ENCODE results near the gene DOK5. TPM values are rescaled to one million over a fixed set of nuclear protein-coding genes. Genes with fewer than 3 reads are reported as not detected.

Gene DOK5
- total and polyA plus RNA-seq, 10 of the 15 experiments (the other 5 are each of a cell fraction or from before 2014, with no cell fraction given) = 0.03 TPM; not detected in 9

DNA sequence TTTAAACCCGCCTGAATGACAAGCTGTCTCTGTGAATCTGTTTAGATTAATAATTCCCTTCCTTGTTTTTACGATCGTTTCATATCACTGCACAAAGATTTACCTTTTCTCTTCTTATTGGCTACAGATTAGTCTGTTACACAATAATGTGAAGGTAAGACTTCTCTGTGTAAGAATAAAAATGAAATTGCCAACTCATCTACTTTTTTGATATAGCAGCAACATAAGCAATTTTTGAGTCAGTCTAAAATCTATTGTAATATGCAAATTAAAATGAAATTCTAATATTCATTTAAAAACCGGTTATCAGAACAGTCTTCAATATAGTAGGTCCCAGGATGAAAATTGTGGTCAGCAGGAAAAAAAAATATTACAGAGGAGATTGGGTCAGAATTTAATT is 155.2 kb downstream of the DOK5 start:
- DNase-seq (ENCODE audit: low read depth, low spot score) (no peak), FAIRE-seq (no peak), ATAC-seq (no peak)
- ChIA-PET SMC1A (ENCODE audit: uncharacterized antibody, unreplicated experiment) (no interaction called here), RAD21 (ENCODE audit: unreplicated experiment) (no interaction called here), CTCF (no interaction called here), POLR2A (no interaction called here)
- Histone ChIP-seq H3K27me3 (replicated peaks in 1 of 2; ENCODE audit: control insufficient read depth in 2 of 2, insufficient read depth in 2 of 2, low read length in 1 of 2) (peaks cover 3 to 5% of the 10 kb centered on the region in 2 experiments; a peak in 3 of 4 replicates), H3K9ac (ENCODE audit: control insufficient read depth, insufficient read depth, low read length) (no peak overlapping the region), H2AFZ (ENCODE audit: control insufficient read depth, low read depth, low read length) (no peak overlapping the region), H4K20me1 (ENCODE audit: control insufficient read depth, insufficient read depth) (no peaks in the 10 kb centered on the region), H3K9me3 (replicated peaks; ENCODE audit: control insufficient read depth, insufficient read depth, low read length) (no peaks in the 10 kb centered on the region; the same call in 2 of the 3 replicates), H3K4me2 (ENCODE audit: control insufficient read depth, insufficient read depth) (no peak overlapping the region), H3K27ac (ENCODE audit: control insufficient read depth, insufficient read depth) (no peak overlapping the region), H3K79me2 (ENCODE audit: control insufficient read depth, insufficient read depth, low read length) (no peaks in the 10 kb centered on the region), H3K36me3 (ENCODE audit: control insufficient read depth in 2 of 2, insufficient read depth in 2 of 2, low read length in 1 of 2) (no peaks in the 10 kb centered on the region), H3K4me3 (no peak overlapping the region), H3K4me1 (ENCODE audit: control insufficient read depth, insufficient read depth, low read length) (peaks cover 8% of the 10 kb centered on the region; the same call in 1 of the 2 replicates)
- intact Hi-C loops (cut with micrococcal nuclease; ENCODE audit: unreplicated experiment) (no loop called here), in situ Hi-C loops (cut with MboI) (loop anchor here (25.0 kb wide), 2 partner anchors 668 to 1068 kb away; no protein-coding TSS in a partner anchor)
- 6% methylated on average over 4 of the region's 4 CpGs for whole genome bisulfite sequencing (ENCODE audit: insufficient coverage, insufficient replicate concordance, low lambda C conversion rate, missing lambda C conversion rate)
- no TSS peak for BruUV-seq (replicated peaks)
- TF ChIP-seq, protein P1, sequence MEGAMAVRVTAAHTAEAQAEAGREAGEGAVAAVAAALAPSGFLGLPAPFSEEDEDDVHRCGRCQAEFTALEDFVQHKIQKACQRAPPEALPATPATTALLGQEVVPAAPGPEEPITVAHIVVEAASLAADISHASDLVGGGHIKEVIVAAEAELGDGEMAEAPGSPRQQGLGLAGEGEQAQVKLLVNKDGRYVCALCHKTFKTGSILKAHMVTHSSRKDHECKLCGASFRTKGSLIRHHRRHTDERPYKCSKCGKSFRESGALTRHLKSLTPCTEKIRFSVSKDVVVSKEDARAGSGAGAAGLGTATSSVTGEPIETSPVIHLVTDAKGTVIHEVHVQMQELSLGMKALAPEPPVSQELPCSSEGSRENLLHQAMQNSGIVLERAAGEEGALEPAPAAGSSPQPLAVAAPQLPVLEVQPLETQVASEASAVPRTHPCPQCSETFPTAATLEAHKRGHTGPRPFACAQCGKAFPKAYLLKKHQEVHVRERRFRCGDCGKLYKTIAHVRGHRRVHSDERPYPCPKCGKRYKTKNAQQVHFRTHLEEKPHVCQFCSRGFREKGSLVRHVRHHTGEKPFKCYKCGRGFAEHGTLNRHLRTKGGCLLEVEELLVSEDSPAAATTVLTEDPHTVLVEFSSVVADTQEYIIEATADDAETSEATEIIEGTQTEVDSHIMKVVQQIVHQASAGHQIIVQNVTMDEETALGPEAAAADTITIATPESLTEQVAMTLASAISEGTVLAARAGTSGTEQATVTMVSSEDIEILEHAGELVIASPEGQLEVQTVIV (IDR thresholded peaks at IDR 0.05; ENCODE audit: borderline replicate concordance, partially characterized antibody) = no peak
- no peak for TF ChIP-seq RUNX3 (IDR thresholded peaks at IDR 0.05; ENCODE audit: low read length)
- TF ChIP-seq, protein P2, sequence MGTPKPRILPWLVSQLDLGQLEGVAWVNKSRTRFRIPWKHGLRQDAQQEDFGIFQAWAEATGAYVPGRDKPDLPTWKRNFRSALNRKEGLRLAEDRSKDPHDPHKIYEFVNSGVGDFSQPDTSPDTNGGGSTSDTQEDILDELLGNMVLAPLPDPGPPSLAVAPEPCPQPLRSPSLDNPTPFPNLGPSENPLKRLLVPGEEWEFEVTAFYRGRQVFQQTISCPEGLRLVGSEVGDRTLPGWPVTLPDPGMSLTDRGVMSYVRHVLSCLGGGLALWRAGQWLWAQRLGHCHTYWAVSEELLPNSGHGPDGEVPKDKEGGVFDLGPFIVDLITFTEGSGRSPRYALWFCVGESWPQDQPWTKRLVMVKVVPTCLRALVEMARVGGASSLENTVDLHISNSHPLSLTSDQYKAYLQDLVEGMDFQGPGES (IDR thresholded peaks at IDR 0.05) = no peak
- TF ChIP-seq, protein P3, sequence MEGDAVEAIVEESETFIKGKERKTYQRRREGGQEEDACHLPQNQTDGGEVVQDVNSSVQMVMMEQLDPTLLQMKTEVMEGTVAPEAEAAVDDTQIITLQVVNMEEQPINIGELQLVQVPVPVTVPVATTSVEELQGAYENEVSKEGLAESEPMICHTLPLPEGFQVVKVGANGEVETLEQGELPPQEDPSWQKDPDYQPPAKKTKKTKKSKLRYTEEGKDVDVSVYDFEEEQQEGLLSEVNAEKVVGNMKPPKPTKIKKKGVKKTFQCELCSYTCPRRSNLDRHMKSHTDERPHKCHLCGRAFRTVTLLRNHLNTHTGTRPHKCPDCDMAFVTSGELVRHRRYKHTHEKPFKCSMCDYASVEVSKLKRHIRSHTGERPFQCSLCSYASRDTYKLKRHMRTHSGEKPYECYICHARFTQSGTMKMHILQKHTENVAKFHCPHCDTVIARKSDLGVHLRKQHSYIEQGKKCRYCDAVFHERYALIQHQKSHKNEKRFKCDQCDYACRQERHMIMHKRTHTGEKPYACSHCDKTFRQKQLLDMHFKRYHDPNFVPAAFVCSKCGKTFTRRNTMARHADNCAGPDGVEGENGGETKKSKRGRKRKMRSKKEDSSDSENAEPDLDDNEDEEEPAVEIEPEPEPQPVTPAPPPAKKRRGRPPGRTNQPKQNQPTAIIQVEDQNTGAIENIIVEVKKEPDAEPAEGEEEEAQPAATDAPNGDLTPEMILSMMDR (IDR thresholded peaks at IDR 0.05 in 2 of 3, conservative IDR thresholded peaks at IDR 0.05 in 1 of 3; ENCODE audit: control insufficient read depth in 2 of 3, extremely low read depth in 1 of 3, insufficient read depth in 1 of 3, low read depth in 3 of 3, low read length in 3 of 3) = no peak
- TF ChIP-seq ZBED1 (IDR thresholded peaks at IDR 0.05; ENCODE audit: borderline replicate concordance) = no peak
- no peak for TF ChIP-seq IKZF2 (IDR thresholded peaks at IDR 0.05)
- TF ChIP-seq PAX8 (IDR thresholded peaks at IDR 0.05) = no peak
- TF ChIP-seq RB1 (IDR thresholded peaks at IDR 0.05; ENCODE audit: borderline replicate concordance) = no peak
- TF ChIP-seq BRCA1 (IDR thresholded peaks at IDR 0.05; ENCODE audit: low read depth, low read length) = no peak
- no peak for TF ChIP-seq SMARCA5 (IDR thresholded peaks at IDR 0.05)
- TF ChIP-seq, protein P4, sequence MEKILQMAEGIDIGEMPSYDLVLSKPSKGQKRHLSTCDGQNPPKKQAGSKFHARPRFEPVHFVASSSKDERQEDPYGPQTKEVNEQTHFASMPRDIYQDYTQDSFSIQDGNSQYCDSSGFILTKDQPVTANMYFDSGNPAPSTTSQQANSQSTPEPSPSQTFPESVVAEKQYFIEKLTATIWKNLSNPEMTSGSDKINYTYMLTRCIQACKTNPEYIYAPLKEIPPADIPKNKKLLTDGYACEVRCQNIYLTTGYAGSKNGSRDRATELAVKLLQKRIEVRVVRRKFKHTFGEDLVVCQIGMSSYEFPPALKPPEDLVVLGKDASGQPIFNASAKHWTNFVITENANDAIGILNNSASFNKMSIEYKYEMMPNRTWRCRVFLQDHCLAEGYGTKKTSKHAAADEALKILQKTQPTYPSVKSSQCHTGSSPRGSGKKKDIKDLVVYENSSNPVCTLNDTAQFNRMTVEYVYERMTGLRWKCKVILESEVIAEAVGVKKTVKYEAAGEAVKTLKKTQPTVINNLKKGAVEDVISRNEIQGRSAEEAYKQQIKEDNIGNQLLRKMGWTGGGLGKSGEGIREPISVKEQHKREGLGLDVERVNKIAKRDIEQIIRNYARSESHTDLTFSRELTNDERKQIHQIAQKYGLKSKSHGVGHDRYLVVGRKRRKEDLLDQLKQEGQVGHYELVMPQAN (conservative IDR thresholded peaks at IDR 0.05) = no peak
- TF ChIP-seq, protein P5, sequence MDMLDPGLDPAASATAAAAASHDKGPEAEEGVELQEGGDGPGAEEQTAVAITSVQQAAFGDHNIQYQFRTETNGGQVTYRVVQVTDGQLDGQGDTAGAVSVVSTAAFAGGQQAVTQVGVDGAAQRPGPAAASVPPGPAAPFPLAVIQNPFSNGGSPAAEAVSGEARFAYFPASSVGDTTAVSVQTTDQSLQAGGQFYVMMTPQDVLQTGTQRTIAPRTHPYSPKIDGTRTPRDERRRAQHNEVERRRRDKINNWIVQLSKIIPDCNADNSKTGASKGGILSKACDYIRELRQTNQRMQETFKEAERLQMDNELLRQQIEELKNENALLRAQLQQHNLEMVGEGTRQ (IDR thresholded peaks at IDR 0.05; ENCODE audit: borderline replicate concordance, low read depth, low read length) = no peak
- TF ChIP-seq NFXL1 (IDR thresholded peaks at IDR 0.05; ENCODE audit: borderline replicate concordance) = no peak
- TF ChIP-seq RBBP5 (conservative IDR thresholded peaks at IDR 0.05) = no peak
- TF ChIP-seq, protein P6, sequence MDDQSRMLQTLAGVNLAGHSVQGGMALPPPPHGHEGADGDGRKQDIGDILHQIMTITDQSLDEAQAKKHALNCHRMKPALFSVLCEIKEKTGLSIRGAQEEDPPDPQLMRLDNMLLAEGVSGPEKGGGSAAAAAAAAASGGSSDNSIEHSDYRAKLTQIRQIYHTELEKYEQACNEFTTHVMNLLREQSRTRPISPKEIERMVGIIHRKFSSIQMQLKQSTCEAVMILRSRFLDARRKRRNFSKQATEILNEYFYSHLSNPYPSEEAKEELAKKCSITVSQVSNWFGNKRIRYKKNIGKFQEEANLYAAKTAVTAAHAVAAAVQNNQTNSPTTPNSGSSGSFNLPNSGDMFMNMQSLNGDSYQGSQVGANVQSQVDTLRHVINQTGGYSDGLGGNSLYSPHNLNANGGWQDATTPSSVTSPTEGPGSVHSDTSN (IDR thresholded peaks at IDR 0.05; ENCODE audit: insufficient replicate concordance, low read depth, low read length) = no peak
- TF ChIP-seq ASH2L (IDR thresholded peaks at IDR 0.05; ENCODE audit: borderline replicate concordance, low read depth) = no peak
